GM12878 (cell line): Measurements from ENCODE around the gene PPP1R15A.

ENCODE experiments used
- ATF7 ChIP-seq: fragments of 450-650 bp; IDR thresholded peaks from 2 replicates; pipeline ENCODE4 v1.6.1; 2016; ENCODE audit warnings: low read depth, mild to moderate bottlenecking
- CBX3 ChIP-seq: fragments of 200-600 bp; sonication (generic); IDR thresholded peaks from 2 replicates; pipeline ENCODE4 v1.6.1; 2016; ENCODE audit warnings: low read depth, borderline replicate concordance
- CTCF ChIP-seq, 3 experiments: IDR thresholded peaks in 2 of 3; conservative IDR thresholded peaks in 1 of 3; 2 replicates each; pipeline ENCODE4 v1.5.1; 2011; ENCODE audit warnings: low read depth in 3 of 3, low read length in 3 of 3, mild to moderate bottlenecking in 3 of 3, control low read depth in 2 of 3, moderate library complexity in 2 of 3, inconsistent platforms in 1 of 3, mixed read lengths in 1 of 3; ENCODE audit not compliant: control insufficient read depth in 2 of 3, insufficient read depth in 1 of 3; ENCODE audit errors: extremely low read depth in 1 of 3
- E2F8 ChIP-seq: fragments of 450-650 bp; IDR thresholded peaks from 2 replicates; pipeline ENCODE4 v1.6.1; 2018; ENCODE audit warnings: mild to moderate bottlenecking, low read depth, moderate library complexity; ENCODE audit not compliant: partially characterized antibody
- ELK1 ChIP-seq: IDR thresholded peaks from 2 replicates; pipeline ENCODE4 v1.6.1; 2012; ENCODE audit warnings: low read depth, low read length, improper control_type of control experiment
- GABPA ChIP-seq: IDR thresholded peaks from 2 replicates; pipeline ENCODE4 v1.6.1; 2014; ENCODE audit warnings: antibody characterized with exemption, low read depth, mild to moderate bottlenecking, inconsistent platforms
- IKZF2 ChIP-seq, 2 experiments: fragments of 450-650 bp; IDR thresholded peaks; 2 replicates each; pipeline ENCODE4 v1.6.1; 2017; ENCODE audit warnings: mild to moderate bottlenecking in 2 of 2, moderate library complexity in 2 of 2
- NFYB ChIP-seq: IDR thresholded peaks from 2 replicates; pipeline ENCODE4 v1.6.1; 2011; ENCODE audit warnings: low read depth, mild to moderate bottlenecking, low read length, improper control_type of control experiment, moderate library complexity; ENCODE audit not compliant: insufficient read depth
- RAD21 ChIP-seq: IDR thresholded peaks from 2 replicates; pipeline ENCODE4 v1.6.1; 2011; ENCODE audit warnings: mild to moderate bottlenecking, low read depth, low read length, moderate library complexity; ENCODE audit not compliant: insufficient read depth
- REST ChIP-seq: IDR thresholded peaks from 2 replicates; pipeline ENCODE4 v1.6.1; 2012; ENCODE audit warnings: mild to moderate bottlenecking, low read depth, low read length
- SP1 ChIP-seq: IDR thresholded peaks from one replicate; pipeline ENCODE4 v1.6.1; 2011; ENCODE audit warnings: low read depth, low read length
- TAF1 ChIP-seq: IDR thresholded peaks from 2 replicates; pipeline ENCODE4 v1.6.1; 2011; ENCODE audit warnings: mild to moderate bottlenecking, low read depth, low read length, borderline replicate concordance

GRCh38 chr19:48925240-48925843 is 53.1 kb downstream of the PPP1R15A start:
- TF ChIP-seq RAD21 (no peak), REST (no peak), ELK1 (no peak), SP1 (no peak), CBX3 (no peak), TAF1 (no peak), IKZF2 (IDR thresholded peaks at IDR 0.05) (no peak), GABPA (no peak), CTCF (IDR thresholded peaks at IDR 0.05 in 2 of 3, conservative IDR thresholded peaks at IDR 0.05 in 1 of 3; ENCODE audit: control insufficient read depth in 2 of 3, extremely low read depth in 1 of 3, insufficient read depth in 1 of 3, low read depth in 3 of 3, low read length in 3 of 3) (no peak), E2F8 (no peak), ATF7 (no peak), NFYB (no peak)
